HEK293 (cell line): ENCODE results near the gene TMEM259.

Experiments
- CTCF ChIA-PET: fragments of 350-600 bp; formaldehyde crosslinking; extraction: SDS; loops from one replicate; lab custom pipeline; 2021; ENCODE audit warnings: antibody characterized with exemption; lab: Yijun Ruan, JAX
- POLR2A ChIA-PET: fragments of 300-600 bp; formaldehyde crosslinking; extraction: SDS; loops from one replicate; lab custom pipeline; 2020; ENCODE audit warnings: antibody characterized with exemption, inconsistent platforms; lab: Yijun Ruan, JAX
- H3K27ac ChIP-seq: fragments of 200-500 bp; sonication (Bioruptor generic); 2 replicates; pipeline ENCODE4 v1.5.1; 2014; ENCODE audit warnings: low read depth, low read length, control low read depth, inconsistent platforms; ENCODE audit errors: extremely low read depth
- H3K36me3 ChIP-seq, 2 experiments: fragments of 200-500 bp in 1 of 2; sonication (Bioruptor generic) in 1 of 2; 1 replicate in 1 of 2; 2 replicates in 1 of 2; pipeline ENCODE4 v1.5.1; 2014 to 2017; ENCODE audit warnings: inconsistent platforms in 2 of 2, low read length in 2 of 2; ENCODE audit not compliant: control insufficient read depth in 2 of 2, insufficient read depth in 1 of 2
- H3K4me1 ChIP-seq: fragments of 200-500 bp; sonication (Bioruptor generic); 2 replicates; pipeline ENCODE4 v1.5.1; 2014; ENCODE audit warnings: mild to moderate bottlenecking, low read length, inconsistent platforms; ENCODE audit not compliant: control insufficient read depth, insufficient read depth
- H3K4me3 ChIP-seq: 2 replicates; pipeline ENCODE4 v1.5.1; 2011; ENCODE audit warnings: low read depth, mild to moderate bottlenecking, control low read depth, low read length, moderate library complexity
- H3K9me3 ChIP-seq: fragments of 200-500 bp; sonication (Bioruptor generic); 2 replicates; pipeline ENCODE4 v1.5.1; 2014; ENCODE audit warnings: low read depth, low read length, inconsistent platforms; ENCODE audit not compliant: control insufficient read depth, insufficient read depth
- BCL11A ChIP-seq: fragments of 450-650 bp; formaldehyde crosslinking; IDR thresholded peaks from 2 replicates; pipeline ENCODE4 v1.5.1; 2016; ENCODE audit warnings: low read depth, missing biosample characterization, missing genetic modification characterization
- EGR2 ChIP-seq: fragments of 450-650 bp; formaldehyde crosslinking; IDR thresholded peaks from 2 replicates; pipeline ENCODE4 v1.5.1; 2016; ENCODE audit warnings: low read depth, missing biosample characterization, missing genetic modification characterization
- HOXC10 ChIP-seq: sonication (generic); formaldehyde crosslinking; IDR thresholded peaks from 2 replicates; pipeline ENCODE4 v1.8.1; 2023; ENCODE audit warnings: mild to moderate bottlenecking, missing genetic modification reagents
- IKZF3 ChIP-seq: fragments of 450-650 bp; IDR thresholded peaks from 2 replicates; pipeline ENCODE4 v1.5.0; 2018; ENCODE audit warnings: missing biosample characterization, mild to moderate bottlenecking, missing genetic modification characterization, moderate library complexity
- KLF10 ChIP-seq: fragments of 450-650 bp; IDR thresholded peaks from 2 replicates; pipeline ENCODE4 v1.5.1; 2018; ENCODE audit warnings: missing biosample characterization, mild to moderate bottlenecking, missing genetic modification characterization
- KLF16 ChIP-seq: fragments of 450-650 bp; formaldehyde crosslinking; IDR thresholded peaks from 2 replicates; pipeline ENCODE4 v1.5.1; 2017; ENCODE audit warnings: missing biosample characterization, missing genetic modification characterization
- KLF7 ChIP-seq: fragments of 450-650 bp; formaldehyde crosslinking; IDR thresholded peaks from 2 replicates; pipeline ENCODE4 v1.5.1; 2016; ENCODE audit warnings: missing biosample characterization, missing genetic modification characterization, borderline replicate concordance
- KLF9 ChIP-seq: fragments of 450-650 bp; formaldehyde crosslinking; IDR thresholded peaks from 2 replicates; pipeline ENCODE4 v1.5.1; 2016; ENCODE audit warnings: missing biosample characterization, missing genetic modification characterization, low read depth
- ZBTB20 ChIP-seq: fragments of 450-650 bp; formaldehyde crosslinking; IDR thresholded peaks from 2 replicates; pipeline ENCODE4 v1.5.1; 2016; ENCODE audit warnings: missing biosample characterization, missing genetic modification characterization
- ZBTB7A ChIP-seq: fragments of 450-650 bp; formaldehyde crosslinking; IDR thresholded peaks from 2 replicates; pipeline ENCODE4 v1.5.1; 2016; ENCODE audit warnings: low read depth, missing biosample characterization, missing genetic modification characterization
- ZBTB8A ChIP-seq: fragments of 450-650 bp; formaldehyde crosslinking; IDR thresholded peaks from 2 replicates; pipeline ENCODE4 v1.5.1; 2016; ENCODE audit warnings: missing biosample characterization, missing genetic modification characterization
- ZFP3 ChIP-seq: fragments of 450-650 bp; formaldehyde crosslinking; IDR thresholded peaks from 2 replicates; pipeline ENCODE4 v1.5.1; 2016; ENCODE audit warnings: low read depth, missing biosample characterization, missing genetic modification characterization
- ZNF2 ChIP-seq: fragments of 450-650 bp; formaldehyde crosslinking; IDR thresholded peaks from 2 replicates; pipeline ENCODE4 v1.5.1; 2016; ENCODE audit warnings: missing biosample characterization, missing genetic modification characterization
- ZNF202 ChIP-seq: fragments of 450-650 bp; formaldehyde crosslinking; IDR thresholded peaks from 2 replicates; pipeline ENCODE4 v1.5.1; 2016; ENCODE audit warnings: missing biosample characterization, missing genetic modification characterization, borderline replicate concordance
- ZNF366 ChIP-seq: fragments of 450-650 bp; formaldehyde crosslinking; conservative IDR thresholded peaks from 2 replicates; pipeline ENCODE4 v1.5.1; 2016; ENCODE audit warnings: missing biosample characterization, missing genetic modification characterization
- ZNF416 ChIP-seq: fragments of 450-650 bp; formaldehyde crosslinking; IDR thresholded peaks from 2 replicates; pipeline ENCODE4 v1.5.1; 2016; ENCODE audit warnings: missing biosample characterization, missing genetic modification characterization
- ZNF473 ChIP-seq: fragments of 450-650 bp; formaldehyde crosslinking; IDR thresholded peaks from 2 replicates; pipeline ENCODE4 v1.5.1; 2017; ENCODE audit warnings: missing biosample characterization, missing genetic modification characterization
- ZNF560 ChIP-seq: fragments of 450-650 bp; formaldehyde crosslinking; IDR thresholded peaks from 2 replicates; pipeline ENCODE4 v1.5.1; 2017; ENCODE audit warnings: missing biosample characterization, missing genetic modification characterization, borderline replicate concordance
- ZNF585B ChIP-seq: fragments of 450-650 bp; formaldehyde crosslinking; IDR thresholded peaks from 2 replicates; pipeline ENCODE4 v1.5.1; 2016; ENCODE audit warnings: missing biosample characterization, missing genetic modification characterization
- ZNF600 ChIP-seq: fragments of 450-650 bp; formaldehyde crosslinking; IDR thresholded peaks from 2 replicates; pipeline ENCODE4 v1.5.1; 2016; ENCODE audit warnings: missing biosample characterization, missing genetic modification characterization
- ZNF629 ChIP-seq: fragments of 450-650 bp; formaldehyde crosslinking; IDR thresholded peaks from 2 replicates; pipeline ENCODE4 v1.5.1; 2017; ENCODE audit warnings: missing biosample characterization, missing genetic modification characterization
- ZNF660 ChIP-seq: fragments of 450-650 bp; IDR thresholded peaks from 2 replicates; pipeline ENCODE4 v1.5.1; 2018; ENCODE audit warnings: missing biosample characterization, mild to moderate bottlenecking, missing genetic modification characterization
- ZNF777 ChIP-seq: fragments of 450-650 bp; formaldehyde crosslinking; IDR thresholded peaks from 2 replicates; pipeline ENCODE4 v1.5.1; 2017; ENCODE audit warnings: missing biosample characterization, missing genetic modification characterization, borderline replicate concordance
- TF ChIP-seq, protein P1 (sequence below): fragments of 450-650 bp; formaldehyde crosslinking; optimal IDR thresholded peaks from 2 replicates; pipeline ENCODE3; 2016; ENCODE audit warnings: missing biosample characterization, mild to moderate bottlenecking, missing genetic modification characterization
- TF ChIP-seq, protein P2 (sequence below): fragments of 450-650 bp; formaldehyde crosslinking; IDR thresholded peaks from 2 replicates; pipeline ENCODE4 v1.5.1; 2016; ENCODE audit warnings: missing biosample characterization, missing genetic modification characterization
- TF ChIP-seq, protein P3 (sequence below): fragments of 450-650 bp; formaldehyde crosslinking; IDR thresholded peaks from 2 replicates; pipeline ENCODE4 v1.5.1; 2016; ENCODE audit warnings: missing biosample characterization, missing genetic modification characterization
- TF ChIP-seq, protein P4 (sequence below): fragments of 450-650 bp; formaldehyde crosslinking; IDR thresholded peaks from 2 replicates; pipeline ENCODE4 v1.5.1; 2017; ENCODE audit warnings: missing biosample characterization, missing genetic modification characterization
- TF ChIP-seq, protein P5 (sequence below): fragments of 450-650 bp; formaldehyde crosslinking; conservative IDR thresholded peaks from 2 replicates; pipeline ENCODE4 v1.5.1; 2016; ENCODE audit warnings: low read depth, missing biosample characterization, missing genetic modification characterization

Gene TMEM259

DNA sequence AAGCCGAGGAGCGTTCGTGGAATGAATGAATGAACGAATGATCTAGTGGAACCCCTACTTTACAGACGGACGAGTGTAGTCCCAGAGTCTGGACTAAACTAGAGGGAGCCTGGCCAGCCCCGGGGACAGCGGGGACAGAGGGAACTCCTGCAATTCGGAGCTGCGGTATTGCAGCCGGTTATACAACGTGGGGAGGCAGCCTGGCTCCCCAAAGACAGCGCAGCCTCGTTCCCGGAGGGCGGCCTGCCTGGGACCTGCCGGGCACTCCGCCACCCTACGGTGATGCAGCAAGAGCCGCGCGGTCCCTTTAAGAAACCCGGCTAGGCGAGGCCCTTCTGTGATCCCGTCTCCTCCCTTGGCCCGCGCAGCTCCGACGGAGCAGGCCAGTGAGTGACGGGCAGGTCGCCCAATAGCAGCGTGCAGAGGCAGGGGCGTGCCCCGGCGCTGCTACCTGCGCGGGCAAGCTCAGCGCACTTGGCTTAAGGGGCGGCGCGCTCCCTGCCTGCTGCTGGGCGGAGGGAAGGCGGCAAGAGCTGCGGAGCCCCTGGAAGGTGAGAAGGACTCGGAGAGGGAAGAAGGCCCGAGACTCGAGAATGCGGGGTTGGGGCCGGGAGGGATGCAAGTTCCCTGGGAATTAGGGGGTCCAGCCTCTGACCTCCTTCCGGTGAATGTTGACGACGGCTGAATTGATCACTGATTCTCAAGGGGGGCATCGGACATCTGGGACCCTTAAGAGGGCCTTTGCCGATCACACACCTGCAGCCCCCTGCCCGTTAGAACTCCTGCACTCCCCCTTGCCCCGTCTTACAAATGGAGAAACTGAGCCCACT is 18.9 kb upstream of the TMEM259 start, which contains the start of gene ABCA7:
ABCA7 (plus strand) TSS at position 462 of the 830 bp plus-strand sequence. CDS start 1,255 bp downstream, outside the sequence.
- H3K4me3 ChIP-seq = peak within 1 kb of the TSS; percentile 54
- H3K4me1 ChIP-seq = no peaks in the 10 kb centered on the region; the same call in 1 of the 2 replicates
- ChIA-PET POLR2A (interaction anchor here (0.6 to 5.8 kb wide), 12 partner anchors 12 to 229 kb away, joined by 3 to 60 read pairs (median 3); partner anchors contain the start of genes CIRBP, CNN2 and GPX4), CTCF (interaction anchor here (0.6 to 1.4 kb wide), 4 partner anchors 11 to 185 kb away, joined by 3 to 4 read pairs (median 3); no protein-coding TSS in a partner anchor)
- H3K9me3 ChIP-seq = no peaks in the 10 kb centered on the region
- H3K36me3 ChIP-seq = peaks cover 0 to 20% of the 10 kb centered on the region in 2 experiments; a peak in 1 of 3 replicates
- H3K27ac ChIP-seq = peak within 1 kb of the TSS; percentile 21; the same call in 1 of the 2 replicates
- TF ChIP-seq ZBTB8A (tag by site-specific recombination) (peak; percentile 90), ZNF660 (tag by site-specific recombination) (no peak), ZNF366 (peak; percentile 54; the same call in 1 of the 2 replicates), ZNF560 (no peak), KLF10 (tag by site-specific recombination) (peak; percentile 90), ZBTB20 (tag by site-specific recombination) (peak; percentile 61; the same call in 1 of the 2 replicates), ZNF585B (tag by site-specific recombination) (no peak), KLF16 (tag by site-specific recombination) (peak; percentile 97), ZNF473 (tag by site-specific recombination) (no peak), KLF7 (tag by site-specific recombination) (peak; percentile 53; the same call in 1 of the 2 replicates), KLF9 (tag by site-specific recombination) (peak; percentile 98), EGR2 (tag by site-specific recombination) (0 out of 2 replicates have a peak, but pooled peaks have one; percentile 9), ZFP3 (tag by site-specific recombination) (no peak), ZNF629 (tag by site-specific recombination) (peak; percentile 77), ZBTB7A (tag by site-specific recombination) (peak; percentile 83), ZNF202 (tag by site-specific recombination) (no peak), BCL11A (tag by site-specific recombination) (0 out of 2 replicates have a peak, but pooled peaks have one; percentile 13), ZNF777 (tag by site-specific recombination) (no peak), ZNF416 (tag by site-specific recombination) (no peak), ZNF2 (0 out of 2 replicates have a peak, but pooled peaks have one; percentile 14), HOXC10 (CRISPR knock-in tag) (no peak), ZNF600 (tag by site-specific recombination) (peak; percentile 72), IKZF3 (tag by site-specific recombination) (peak; percentile 94)
- TF ChIP-seq, protein P1, sequence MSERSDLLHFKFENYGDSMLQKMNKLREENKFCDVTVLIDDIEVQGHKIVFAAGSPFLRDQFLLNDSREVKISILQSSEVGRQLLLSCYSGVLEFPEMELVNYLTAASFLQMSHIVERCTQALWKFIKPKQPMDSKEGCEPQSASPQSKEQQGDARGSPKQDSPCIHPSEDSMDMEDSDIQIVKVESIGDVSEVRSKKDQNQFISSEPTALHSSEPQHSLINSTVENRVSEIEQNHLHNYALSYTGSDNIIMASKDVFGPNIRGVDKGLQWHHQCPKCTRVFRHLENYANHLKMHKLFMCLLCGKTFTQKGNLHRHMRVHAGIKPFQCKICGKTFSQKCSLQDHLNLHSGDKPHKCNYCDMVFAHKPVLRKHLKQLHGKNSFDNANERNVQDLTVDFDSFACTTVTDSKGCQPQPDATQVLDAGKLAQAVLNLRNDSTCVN = peak; percentile 100
- TF ChIP-seq, protein P2, sequence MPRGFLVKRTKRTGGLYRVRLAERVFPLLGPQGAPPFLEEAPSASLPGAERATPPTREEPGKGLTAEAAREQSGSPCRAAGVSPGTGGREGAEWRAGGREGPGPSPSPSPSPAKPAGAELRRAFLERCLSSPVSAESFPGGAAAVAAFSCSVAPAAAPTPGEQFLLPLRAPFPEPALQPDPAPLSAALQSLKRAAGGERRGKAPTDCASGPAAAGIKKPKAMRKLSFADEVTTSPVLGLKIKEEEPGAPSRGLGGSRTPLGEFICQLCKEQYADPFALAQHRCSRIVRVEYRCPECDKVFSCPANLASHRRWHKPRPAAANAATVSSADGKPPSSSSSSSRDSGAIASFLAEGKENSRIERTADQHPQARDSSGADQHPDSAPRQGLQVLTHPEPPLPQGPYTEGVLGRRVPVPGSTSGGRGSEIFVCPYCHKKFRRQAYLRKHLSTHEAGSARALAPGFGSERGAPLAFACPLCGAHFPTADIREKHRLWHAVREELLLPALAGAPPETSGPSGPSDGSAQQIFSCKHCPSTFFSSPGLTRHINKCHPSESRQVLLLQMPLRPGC = 0 out of 2 replicates have a peak, but pooled peaks have one; percentile 44
- TF ChIP-seq, protein P3, sequence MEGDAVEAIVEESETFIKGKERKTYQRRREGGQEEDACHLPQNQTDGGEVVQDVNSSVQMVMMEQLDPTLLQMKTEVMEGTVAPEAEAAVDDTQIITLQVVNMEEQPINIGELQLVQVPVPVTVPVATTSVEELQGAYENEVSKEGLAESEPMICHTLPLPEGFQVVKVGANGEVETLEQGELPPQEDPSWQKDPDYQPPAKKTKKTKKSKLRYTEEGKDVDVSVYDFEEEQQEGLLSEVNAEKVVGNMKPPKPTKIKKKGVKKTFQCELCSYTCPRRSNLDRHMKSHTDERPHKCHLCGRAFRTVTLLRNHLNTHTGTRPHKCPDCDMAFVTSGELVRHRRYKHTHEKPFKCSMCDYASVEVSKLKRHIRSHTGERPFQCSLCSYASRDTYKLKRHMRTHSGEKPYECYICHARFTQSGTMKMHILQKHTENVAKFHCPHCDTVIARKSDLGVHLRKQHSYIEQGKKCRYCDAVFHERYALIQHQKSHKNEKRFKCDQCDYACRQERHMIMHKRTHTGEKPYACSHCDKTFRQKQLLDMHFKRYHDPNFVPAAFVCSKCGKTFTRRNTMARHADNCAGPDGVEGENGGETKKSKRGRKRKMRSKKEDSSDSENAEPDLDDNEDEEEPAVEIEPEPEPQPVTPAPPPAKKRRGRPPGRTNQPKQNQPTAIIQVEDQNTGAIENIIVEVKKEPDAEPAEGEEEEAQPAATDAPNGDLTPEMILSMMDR (tag by site-specific recombination) = peak; percentile 39; the same call in 1 of the 2 replicates
- TF ChIP-seq, protein P4, sequence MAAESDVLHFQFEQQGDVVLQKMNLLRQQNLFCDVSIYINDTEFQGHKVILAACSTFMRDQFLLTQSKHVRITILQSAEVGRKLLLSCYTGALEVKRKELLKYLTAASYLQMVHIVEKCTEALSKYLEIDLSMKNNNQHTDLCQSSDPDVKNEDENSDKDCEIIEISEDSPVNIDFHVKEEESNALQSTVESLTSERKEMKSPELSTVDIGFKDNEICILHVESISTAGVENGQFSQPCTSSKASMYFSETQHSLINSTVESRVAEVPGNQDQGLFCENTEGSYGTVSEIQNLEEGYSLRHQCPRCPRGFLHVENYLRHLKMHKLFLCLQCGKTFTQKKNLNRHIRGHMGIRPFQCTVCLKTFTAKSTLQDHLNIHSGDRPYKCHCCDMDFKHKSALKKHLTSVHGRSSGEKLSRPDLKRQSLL (tag by site-specific recombination) = 0 out of 2 replicates have a peak, but pooled peaks have one; percentile 35
- TF ChIP-seq, protein P5, sequence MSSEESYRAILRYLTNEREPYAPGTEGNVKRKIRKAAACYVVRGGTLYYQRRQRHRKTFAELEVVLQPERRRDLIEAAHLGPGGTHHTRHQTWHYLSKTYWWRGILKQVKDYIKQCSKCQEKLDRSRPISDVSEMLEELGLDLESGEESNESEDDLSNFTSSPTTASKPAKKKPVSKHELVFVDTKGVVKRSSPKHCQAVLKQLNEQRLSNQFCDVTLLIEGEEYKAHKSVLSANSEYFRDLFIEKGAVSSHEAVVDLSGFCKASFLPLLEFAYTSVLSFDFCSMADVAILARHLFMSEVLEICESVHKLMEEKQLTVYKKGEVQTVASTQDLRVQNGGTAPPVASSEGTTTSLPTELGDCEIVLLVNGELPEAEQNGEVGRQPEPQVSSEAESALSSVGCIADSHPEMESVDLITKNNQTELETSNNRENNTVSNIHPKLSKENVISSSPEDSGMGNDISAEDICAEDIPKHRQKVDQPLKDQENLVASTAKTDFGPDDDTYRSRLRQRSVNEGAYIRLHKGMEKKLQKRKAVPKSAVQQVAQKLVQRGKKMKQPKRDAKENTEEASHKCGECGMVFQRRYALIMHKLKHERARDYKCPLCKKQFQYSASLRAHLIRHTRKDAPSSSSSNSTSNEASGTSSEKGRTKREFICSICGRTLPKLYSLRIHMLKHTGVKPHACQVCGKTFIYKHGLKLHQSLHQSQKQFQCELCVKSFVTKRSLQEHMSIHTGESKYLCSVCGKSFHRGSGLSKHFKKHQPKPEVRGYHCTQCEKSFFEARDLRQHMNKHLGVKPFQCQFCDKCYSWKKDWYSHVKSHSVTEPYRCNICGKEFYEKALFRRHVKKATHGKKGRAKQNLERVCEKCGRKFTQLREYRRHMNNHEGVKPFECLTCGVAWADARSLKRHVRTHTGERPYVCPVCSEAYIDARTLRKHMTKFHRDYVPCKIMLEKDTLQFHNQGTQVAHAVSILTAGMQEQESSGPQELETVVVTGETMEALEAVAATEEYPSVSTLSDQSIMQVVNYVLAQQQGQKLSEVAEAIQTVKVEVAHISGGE (tag by site-specific recombination) = peak; percentile 25; the same call in 1 of the 2 replicates
